Stimulated activated CD4-positive, alpha-beta T cell treated with anti-CD3 and anti-CD28 coated beads, Interleukin-1b, Interleukin-23, amount 100 ng/mL, for 48 hours (primary cell): ENCODE results near the gene PSIP1.
"Not testable (repeated sequence)": the region's sequence is repeated elsewhere in the genome, so short reads cannot be mapped to it uniquely, and the experiment has no call there.

Source experiments
- DNase-seq: peaks from one replicate; pipeline ENCODE4 v3.0.0-alpha.2; 2020

Gene PSIP1

DNA sequence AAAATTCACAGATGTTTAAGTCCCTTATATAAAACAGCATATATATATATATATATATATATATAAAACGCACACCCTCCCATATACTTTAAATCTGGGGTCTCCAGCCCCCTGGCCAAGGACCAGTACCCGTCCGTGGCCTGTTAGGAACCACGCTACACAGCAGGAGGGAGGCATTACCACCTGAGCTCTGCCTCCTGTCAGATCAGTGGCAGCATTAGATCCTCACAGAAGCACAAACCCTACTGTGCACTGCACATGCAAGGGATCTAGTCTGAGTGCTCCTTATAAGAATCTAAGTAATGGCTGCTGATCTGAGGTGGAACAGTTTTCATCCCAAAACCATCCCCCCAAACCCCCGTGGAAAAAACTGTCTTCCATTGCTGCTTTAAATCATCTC is 9.0 kb downstream of the PSIP1 start:
- DNase-seq, result no peak

DNA sequence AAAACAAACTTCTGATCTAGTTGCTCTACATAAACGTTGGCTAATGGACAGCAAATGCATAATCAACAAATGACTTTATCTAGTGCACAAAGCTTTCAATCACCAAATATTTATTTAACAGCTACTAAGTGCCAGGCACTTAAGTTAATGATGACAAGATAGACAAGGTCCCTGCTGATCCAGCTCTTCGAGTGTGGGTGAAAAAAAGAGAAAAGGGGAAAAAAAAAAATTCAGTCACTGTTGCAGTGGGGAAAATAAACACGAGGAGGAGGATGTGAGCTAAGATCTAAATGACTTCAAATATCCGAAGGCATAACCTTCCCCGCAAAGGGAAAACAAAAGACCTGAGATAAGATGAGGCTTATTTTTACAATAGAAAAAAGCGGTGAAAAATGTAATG is 9.6 kb downstream of the PSIP1 start:
- no peak for DNase-seq

DNA sequence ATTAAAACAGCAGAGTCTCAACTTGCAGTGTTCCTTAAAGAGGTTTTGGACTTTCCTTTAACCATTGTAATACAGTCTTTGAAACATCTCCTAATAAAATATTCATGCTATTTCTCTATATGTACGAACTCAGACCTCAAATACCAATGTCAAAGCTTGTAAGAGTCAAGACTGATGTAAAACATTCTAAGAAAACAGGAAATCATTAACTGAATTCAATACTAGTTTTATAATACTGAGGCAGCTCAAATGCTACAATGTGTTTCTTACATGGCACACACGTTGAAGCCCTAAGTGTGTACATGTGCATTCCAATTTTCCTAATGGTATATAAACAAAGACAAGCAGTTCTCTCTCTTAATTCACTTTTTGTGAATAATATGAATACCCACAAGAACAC is 11.6 kb downstream of the PSIP1 start:
- DNase-seq, result no peak

DNA sequence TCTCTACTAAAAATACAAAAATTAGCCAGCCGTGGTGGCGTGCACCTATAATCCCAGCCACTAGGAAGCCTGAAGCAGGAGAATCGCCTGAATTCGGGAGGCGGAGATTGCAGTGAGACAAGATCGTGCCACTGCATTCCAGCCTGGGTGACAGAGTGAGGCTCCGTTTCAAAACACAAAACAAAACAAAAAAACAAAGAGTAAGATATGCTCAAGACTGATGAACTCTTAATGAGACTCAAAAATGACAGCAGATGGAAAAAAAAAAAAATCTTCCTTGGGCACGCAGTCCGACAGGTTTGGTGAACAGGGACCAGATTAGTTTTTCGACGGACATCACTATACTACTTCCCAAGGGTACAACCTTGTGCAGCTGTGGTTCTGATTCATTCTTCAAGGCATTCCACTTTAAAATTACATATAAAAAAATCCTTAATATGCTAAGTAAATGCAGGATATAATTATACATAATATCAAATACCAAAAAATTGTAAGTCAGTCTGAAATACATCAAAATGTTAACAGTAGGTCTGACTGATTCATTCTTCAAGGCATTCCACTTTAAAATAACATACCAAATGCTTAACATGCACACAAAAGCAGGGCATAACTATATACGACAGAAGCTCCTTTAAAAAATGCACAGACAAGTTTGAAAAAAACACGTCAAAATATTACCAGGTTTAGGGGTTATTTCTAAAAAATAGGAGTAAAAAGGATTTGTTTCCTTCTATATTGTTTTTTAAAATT is 12.3 kb downstream of the PSIP1 start:
- no peak for DNase-seq

DNA sequence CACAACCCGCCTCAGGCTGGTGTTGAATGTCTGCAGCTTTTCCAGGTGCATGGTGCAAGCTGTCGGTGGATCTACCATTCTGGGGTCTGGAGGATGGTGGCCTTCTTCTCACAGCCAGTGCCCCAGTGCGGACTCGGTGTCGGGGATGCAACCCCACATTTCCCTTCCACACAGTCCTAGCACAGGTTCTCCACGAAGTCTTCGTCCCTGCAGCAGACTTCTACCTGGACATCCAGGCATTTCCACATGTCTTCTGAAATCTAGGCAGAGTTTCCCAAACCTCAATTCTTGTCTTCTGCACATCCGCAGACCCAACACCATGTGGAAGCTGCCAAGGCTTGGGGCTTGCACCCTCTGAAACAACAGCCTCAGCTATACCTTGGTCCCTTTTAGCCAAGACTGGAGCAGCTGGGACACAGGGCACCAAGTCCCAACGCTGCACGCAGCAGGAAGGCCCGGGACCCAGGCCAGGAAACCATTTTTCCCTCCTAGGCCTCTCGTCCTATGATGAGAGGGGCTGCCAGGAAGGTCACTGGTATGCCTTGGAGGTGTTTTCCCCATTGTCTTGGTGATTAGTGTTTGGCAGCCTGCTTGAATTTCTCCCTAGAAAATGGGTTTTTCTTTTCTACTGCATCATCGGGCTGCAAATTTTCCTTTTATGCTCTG is 18.2 kb downstream of the PSIP1 start:
- no peak for DNase-seq

DNA sequence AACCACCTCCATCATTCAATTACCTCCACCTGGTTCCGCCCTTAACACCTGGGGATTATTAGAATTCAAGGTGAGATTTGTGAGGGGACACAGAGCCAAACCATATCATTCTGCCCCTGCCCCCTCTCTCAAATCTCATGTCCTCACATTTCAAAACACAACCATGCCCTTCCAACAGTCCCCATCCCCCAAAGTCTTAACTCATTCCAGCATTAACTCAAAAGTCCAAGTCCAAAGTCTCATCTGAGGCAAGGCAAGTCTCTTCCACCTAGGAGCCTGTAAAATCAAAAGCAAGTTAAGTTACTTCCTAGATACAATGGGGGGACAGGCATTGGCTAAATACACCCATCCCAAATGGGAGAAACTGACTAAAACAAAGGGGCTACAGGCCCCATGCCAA is 18.8 kb downstream of the PSIP1 start:
- DNase-seq, result no peak

DNA sequence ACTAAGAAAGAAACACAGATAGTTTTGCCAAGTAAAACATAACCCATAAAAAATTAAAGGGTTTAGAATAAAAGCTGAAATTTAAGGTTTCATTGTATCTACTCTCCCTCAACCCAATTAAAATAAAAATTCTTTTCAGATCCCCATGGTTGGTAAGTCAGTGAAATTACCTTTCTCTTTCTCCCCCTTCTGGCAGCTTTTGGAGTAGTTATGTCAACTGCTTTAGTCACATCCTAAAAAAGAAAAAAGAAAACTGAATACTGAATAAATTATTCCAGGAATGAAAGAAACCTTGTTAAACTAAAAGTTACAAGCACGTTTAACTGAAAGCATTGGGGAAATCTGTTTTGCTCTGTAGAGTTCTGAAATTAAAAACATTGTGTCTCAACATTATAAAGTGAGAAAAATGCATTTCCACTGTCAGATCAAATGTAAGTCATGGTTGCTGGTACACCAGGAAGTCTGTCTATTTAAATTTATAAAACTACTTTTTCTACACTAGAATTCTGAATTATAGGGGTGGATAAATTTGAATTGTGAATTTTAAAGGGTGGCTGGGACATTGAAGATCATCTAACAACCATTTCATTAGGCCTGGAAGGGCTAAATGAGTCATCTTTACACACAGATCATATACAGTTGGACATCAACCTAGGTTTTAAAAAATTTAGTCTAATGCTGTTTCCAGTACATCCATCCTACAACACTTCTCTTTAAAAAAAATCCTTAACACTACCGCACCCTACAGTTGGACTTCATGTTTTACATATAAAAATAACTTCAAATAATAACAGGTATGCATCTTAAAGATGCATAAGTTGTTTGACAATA is 24.7 kb downstream of the PSIP1 start:
- no peak for DNase-seq

DNA sequence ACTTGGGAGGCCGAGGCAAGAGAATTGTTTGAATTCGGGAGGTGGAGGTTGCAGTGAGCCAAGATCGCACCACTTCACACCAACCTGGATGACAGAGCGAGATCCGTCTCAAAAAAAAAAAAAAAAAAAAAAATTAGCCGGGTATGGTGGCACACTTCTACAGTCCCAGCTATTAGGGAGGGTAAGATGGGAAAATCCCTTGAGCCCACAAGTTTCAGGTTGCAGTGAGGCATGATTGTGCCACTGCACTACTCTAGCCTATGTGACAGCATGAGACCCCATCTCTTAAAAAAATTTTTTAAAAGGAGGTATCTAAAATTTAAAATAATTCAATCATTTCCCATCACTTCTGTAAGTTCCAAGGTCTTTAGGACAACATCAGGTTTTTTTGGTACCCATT is 26.0 kb downstream of the PSIP1 start:
- no peak for DNase-seq

DNA sequence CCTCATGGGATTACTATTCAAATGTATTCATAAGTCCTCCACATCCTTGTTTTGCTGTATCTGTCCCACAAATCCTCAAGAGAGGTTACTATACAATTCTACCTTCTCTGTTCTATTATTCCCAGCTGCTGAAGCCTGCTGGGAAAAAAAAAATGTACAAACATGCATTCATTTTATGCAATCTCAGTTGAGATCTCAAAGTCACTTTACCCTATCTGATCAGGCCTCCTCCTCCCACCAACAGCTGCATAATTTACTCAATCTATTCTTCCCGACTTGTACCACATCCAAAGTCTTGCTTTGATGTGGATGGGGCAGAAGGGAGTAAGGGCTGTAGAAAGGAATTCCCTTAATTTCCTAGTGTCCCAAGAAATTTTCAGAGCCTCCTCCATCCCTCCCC is 28.6 kb downstream of the PSIP1 start:
- no peak for DNase-seq

DNA sequence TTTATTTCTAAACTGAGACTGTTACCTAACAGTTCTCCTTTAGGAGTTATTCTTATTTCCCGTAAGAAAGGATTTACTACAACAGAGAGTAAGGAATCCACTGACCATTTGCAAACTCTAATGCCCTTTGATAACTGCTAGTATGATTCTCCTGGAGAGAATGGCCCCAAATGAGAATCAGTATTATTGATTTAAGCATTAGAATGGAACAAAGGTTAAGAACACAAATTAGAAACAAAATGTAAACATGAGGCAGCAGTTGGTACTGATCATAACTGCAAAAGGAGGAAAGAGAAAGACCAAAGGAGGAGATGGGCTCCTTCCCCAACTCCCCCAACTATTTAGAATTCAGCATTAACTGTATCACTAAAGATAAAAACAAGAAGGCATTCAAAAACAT is 30.7 kb downstream of the PSIP1 start:
- DNase-seq, result no peak

DNA sequence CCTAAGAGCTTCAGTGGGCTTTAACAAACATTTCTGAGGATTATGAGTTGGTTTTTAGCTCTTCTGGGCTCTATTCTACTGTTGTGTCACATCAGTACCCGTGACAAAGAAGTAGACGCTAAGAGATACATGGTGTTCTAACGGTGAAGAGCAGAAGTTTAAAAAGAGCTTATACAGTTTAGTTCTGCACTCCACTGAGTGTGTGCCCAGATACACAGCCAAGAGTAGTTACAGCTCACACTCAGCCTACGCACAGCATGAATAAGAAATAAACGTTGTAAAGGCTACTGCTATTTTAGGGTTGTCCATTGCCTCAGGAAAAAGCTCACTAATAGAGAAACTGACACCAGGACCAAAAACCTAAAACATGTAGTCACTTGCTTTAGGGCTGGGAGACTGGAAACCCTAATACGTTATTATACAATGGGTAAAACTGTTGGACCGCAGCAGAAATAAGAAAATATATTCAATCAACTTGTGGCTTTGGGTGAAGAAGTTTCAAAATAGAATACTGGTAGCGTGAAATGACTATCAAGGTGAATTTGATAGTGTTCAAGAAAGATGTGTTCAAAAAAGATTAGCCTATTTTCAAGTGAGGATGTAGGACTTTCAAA is 34.7 kb downstream of the PSIP1 start:
- no peak for DNase-seq

DNA sequence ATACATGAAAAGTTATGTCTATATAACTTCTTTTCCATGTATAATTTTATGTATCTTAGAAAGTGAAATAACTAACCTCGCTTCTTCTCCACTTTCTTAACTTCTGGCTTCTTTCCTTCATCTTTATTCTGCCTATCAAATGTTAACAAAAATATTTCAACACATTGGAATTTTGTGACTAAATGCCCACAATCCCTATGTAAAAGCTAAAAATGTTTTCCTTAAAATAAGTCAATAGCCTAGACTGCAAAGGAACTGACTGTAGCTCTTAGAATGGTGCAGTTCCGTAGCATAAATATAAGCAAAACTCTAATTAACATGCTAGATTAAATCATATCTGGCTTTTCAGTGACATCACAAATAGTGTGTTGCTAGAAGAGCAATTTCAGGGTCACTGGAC is 40.9 kb downstream of the PSIP1 start:
- no peak for DNase-seq

DNA sequence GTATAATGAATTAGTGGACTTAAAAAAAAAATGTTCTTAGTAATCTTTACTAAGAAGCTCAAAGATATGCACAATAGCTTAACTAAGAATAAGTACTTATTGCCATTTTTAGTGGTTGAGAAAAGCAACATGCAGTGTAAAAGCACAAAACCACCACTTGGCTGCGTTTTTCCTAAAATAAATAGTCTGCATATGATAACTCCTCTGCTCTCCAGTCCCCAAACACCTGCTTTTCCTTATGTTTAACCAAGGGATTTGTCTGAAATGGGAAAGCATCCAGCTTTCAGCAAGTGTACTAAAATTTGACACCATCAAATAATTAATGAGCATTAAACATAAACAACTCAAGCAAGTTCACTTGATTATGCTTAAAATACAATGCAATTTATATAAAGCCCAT is 41.4 kb downstream of the PSIP1 start:
- DNase-seq, result no peak

DNA sequence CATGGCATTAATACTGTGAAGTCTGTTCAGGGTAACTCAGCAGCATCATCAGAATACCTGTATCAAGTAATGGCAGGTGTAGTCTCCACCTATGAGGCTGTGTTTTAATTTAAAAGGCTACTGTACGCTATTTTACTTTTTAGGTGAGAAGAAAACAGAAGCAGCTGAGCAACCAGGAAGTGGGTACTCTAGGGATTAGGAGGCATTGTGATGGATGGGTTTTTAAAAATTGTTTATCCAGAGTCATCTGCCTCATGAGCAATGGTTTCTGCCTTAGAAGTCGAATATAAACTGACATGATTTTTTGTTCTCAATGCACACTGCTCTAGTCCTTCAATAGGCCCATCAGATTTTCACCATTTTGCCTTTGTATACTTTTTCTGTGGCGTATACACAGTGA is 42.6 kb downstream of the PSIP1 start:
- no peak for DNase-seq

DNA sequence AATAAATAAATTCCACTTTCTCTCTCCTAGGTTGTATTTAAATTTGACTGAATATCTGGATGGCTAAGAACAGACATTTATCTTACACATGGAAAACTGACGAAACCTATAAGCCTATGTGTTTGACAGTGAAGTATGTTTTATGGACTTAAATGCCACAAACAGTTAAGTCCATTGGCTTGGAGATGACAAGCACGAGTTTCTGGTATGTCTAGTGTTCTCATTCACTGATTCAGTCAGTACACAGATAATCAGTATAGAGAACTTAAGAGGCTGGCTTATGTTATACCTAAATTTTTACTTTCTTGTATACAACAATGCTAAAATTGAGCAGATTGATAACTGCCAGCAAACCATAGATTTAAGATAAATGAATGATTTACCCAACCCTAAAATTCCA is 49.2 kb downstream of the PSIP1 start:
- DNase-seq, result no peak

DNA sequence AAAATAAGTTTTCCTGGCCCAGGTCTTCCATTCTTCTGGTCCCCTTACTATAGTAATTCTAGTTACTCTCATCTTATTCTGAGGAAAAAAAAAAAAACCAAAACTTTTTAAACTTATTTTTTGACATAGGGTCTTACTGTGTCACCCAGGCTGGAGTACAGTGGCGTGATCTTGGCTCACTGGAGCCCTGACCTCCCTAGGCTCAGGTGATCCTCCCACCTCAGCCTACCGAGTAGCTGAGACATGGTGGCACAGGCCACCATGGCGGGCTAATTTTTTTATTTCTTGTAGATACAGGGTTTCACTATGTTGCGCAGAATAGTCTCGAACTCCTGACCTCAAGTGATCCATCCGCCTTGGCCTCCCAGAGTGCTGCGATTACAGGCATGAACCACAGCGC is 49.7 kb downstream of the PSIP1 start:
- DNase-seq, result no peak

DNA sequence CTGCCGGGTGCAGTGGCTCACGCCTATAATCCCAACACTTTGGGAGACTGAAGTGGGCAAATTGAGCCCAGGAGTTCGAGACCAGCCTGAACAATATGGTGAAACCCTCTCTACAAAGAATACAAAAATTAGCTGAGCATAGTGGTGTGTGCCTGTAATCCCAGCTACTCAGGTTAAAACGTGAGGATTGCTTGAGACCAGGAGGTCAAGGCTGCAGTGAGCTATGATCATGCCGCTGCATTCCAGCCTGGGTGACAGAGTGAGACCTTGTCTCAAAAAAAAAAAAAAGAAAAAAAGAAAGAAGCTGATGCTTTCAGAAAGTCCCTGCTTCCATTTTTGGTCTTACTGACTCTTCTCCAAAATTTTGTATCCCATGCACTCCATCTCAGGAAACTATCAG is 56.8 kb downstream of the PSIP1 start:
- DNase-seq, result no peak

DNA sequence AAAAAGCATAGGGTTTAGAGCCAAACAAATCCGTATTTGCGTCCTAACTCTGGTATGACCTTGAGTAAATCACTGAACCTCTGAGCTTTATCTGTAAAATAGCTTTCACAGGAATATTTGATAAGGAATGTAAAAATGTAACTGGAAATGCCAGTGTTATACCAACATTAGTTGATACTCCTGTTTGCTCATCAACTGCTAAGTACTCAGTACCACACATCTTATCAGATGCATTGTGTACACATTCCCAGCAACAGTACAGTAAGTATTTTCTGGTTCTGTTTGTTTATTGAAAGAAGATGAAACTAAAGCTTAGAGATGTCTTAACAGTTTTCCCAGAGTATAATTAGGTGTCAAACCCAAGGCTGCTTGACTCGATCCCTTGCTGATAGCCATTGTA is 66.6 kb downstream of the PSIP1 start:
- DNase-seq, result no peak

DNA sequence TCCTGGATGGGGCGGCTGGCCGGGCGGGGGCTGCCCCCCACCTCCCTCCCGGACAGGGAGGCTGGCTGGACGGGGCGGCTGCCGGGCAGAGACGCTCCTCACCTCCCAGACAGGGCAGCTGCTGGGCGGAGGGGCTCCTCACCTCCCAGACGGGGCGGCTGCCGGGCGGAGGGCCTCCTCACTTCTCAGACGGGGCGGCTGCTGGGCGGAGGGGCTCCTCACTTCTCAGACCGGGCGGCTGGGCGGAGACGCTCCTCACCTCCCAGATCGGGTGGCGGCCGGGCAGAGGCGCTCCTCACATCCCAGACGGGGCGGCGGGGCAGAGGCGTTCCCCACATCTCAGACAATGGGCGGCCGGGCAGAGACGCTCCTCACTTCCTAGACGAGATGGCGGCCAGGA is 68.5 kb downstream of the PSIP1 start:
- DNase-seq, result not testable (repeated sequence)

DNA sequence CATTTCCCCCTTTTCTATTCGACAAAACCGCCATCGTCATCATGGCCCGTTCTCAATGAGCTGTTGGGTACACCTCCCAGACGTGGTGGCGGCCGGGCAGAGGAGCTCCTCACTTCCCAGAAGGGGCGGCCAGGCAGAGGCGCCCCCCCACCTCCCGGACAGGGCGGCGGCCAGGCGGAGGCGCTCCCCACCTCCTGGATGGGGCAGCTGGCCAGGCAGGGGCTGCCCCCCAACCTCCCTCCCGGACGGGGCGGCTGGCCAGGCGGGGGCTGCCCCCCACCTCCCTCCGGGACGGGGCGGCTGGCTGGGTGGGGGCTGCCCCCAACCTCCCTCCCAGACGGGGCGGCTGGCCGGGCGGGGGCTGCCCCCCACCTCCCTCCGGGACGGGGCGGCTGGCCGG is 68.9 kb downstream of the PSIP1 start:
- DNase-seq, result not testable (repeated sequence)

DNA sequence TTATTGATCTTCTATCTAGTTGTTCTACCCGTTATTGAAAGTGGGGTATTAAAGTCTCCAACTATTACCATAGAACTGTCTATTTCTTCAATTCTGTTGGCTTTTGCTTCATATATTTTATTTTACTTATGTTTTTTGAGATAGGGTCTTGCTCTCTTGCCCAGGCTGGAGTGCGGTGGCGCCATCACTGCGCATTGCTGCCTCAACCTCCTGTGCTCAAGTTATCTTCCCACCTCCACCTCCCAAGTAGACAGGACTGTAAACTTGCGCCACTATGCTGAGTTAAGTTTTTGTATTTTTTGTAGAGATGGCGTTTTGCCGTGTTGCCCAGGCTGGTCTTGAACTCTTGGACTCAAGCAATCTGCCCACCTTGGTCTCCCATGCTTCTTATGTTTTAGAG is 71.9 kb downstream of the PSIP1 start:
- DNase-seq, result no peak

DNA sequence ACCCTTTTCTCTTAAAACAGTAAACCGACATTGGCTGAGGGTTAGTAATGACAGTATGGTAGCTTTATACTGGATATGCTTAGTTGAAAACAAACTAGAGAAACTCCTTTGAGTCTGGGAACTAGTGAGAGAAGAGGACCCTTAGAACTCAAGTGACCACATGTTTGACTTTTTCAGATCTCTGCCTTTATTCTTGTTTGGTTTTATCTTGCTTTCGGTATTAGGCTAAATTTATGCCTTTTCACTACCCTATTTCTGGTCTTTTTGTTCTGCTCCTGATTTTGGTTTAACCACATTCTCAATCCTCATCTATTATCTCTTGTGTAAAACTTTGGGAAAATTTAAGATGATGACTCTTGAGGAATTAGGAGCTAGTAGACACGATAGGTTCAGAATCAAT is 77.1 kb downstream of the PSIP1 start:
- DNase-seq, result no peak

DNA sequence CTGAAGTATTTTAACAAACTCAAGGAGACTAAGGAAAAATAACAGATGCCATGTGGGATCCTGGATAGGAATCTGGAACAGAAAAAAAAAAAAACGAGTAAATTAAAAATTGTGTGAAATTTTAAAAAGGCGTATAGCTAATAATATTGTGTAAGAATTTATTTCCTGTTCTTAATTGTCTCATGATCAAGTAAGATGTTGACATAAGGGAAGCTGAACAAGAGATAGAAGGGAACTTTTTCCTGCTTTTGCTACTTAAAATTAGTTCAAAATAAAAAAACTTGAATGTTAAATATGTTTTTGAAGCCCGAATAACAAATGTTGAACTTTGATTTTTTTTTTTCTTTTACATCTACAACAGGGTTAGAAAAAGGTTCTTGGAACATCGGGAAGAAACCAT is 77.6 kb downstream of the PSIP1 start:
- no peak for DNase-seq
